ENCODE measurements around the gene EPRS1. TPM values are rescaled to one million over a fixed set of nuclear protein-coding genes. Genes with fewer than 3 reads are reported as not detected.

Gene EPRS1
- total and polyA plus RNA-seq, 7 donors: 40.5 to 118 (median 79.5) TPM

GRCh38 chr1:220056374-220056773 lies 10.1 kb upstream of the EPRS1 start:
- no peaks in the 10 kb centered on the region for H3K27me3 ChIP-seq (ENCODE audit: insufficient read depth in 3 of 3, low read length in 2 of 3)
- TF ChIP-seq CTCF (IDR thresholded peaks at IDR 0.05): no peak
- intact Hi-C loops (cut with DNase I): no loop called here

GRCh38 chr1:220045356-220046051 lies 801 bp downstream of the EPRS1 start:
- Histone ChIP-seq H3K27me3 (ENCODE audit: insufficient read depth in 3 of 3, low read length in 2 of 3) (no peaks in the 10 kb centered on the region), H3K9me3 (no peaks in the 10 kb centered on the region), H3K27ac (peak overlapping the region; percentile 84), H3K4me3 (peak overlapping the region; percentile 83), H3K36me3 (ENCODE audit: insufficient read depth in 1 of 2, low read depth in 1 of 2) (peaks cover 0 to 7% of the 10 kb centered on the region in 2 donors), H3K4me1 (peaks cover 16% of the 10 kb centered on the region)
- intact Hi-C loops (cut with DNase I): loop anchor here in 1 of 2 donors (5.0 kb wide), 1 partner anchor 47 kb away; the partner anchor contains the start of gene IARS2
- WGBS, 3 donors: 24 to 26% (median 24%) methylated on average over 17 of the region's 17 CpGs
- ATAC-seq: peak in 1 of 4 donors; percentile 36
- no peak for DNase-seq
- TF ChIP-seq CTCF (IDR thresholded peaks at IDR 0.05): no peak

More at GRCh38 chr1:220056374-220056773, 10.1 kb upstream of the EPRS1 start:
- no peak for DNase-seq
- peaks cover 0 to 48% of the 10 kb centered on the region in 2 donors for H3K36me3 ChIP-seq (ENCODE audit: insufficient read depth in 1 of 2, low read depth in 1 of 2)
- no peaks in the 10 kb centered on the region for H3K4me1 ChIP-seq
- 91 to 95% (median 93%) methylated on average over 1 of the region's 1 CpG for WGBS, 3 donors
- no peak overlapping the region for H3K27ac ChIP-seq
- ATAC-seq: no peak
- no peak overlapping the region for H3K4me3 ChIP-seq
- H3K9me3 ChIP-seq: no peaks in the 10 kb centered on the region

- DNase-seq (no peak), ATAC-seq (no peak)
- TF ChIP-seq CTCF (IDR thresholded peaks at IDR 0.05): no peak
- Histone ChIP-seq H3K4me3 (peak overlapping the region; percentile 83), H3K36me3 (ENCODE audit: insufficient read depth in 1 of 2, low read depth in 1 of 2) (peaks cover 0 to 14% of the 10 kb centered on the region in 2 donors), H3K9me3 (no peaks in the 10 kb centered on the region), H3K4me1 (peaks cover 16% of the 10 kb centered on the region), H3K27ac (peak overlapping the region; percentile 84), H3K27me3 (ENCODE audit: insufficient read depth in 3 of 3, low read length in 2 of 3) (no peaks in the 10 kb centered on the region)
- intact Hi-C loops (cut with DNase I): loop anchor here in 1 of 2 donors (5.0 kb wide), 1 partner anchor 47 kb away; the partner anchor contains the start of gene IARS2
- WGBS, 3 donors: 59 to 64% (median 59%) methylated on average over 4 of the region's 4 CpGs
Observed at GRCh38 chr1:220044678-220045355, 1.5 kb downstream of the EPRS1 start.

- 78 to 87% (median 82%) methylated on average over 2 of the region's 2 CpGs for WGBS, 3 donors
- Histone ChIP-seq H3K27me3 (ENCODE audit: insufficient read depth in 3 of 3, low read length in 2 of 3) (no peaks in the 10 kb centered on the region), H3K4me3 (no peak overlapping the region), H3K9me3 (no peaks in the 10 kb centered on the region), H3K27ac (no peak overlapping the region), H3K4me1 (peaks cover 16% of the 10 kb centered on the region), H3K36me3 (ENCODE audit: insufficient read depth in 1 of 2, low read depth in 1 of 2) (peaks cover 0 to 26% of the 10 kb centered on the region in 2 donors)
- TF ChIP-seq CTCF (IDR thresholded peaks at IDR 0.05): no peak
- intact Hi-C loops (cut with DNase I): no loop called here
- no peak for DNase-seq
- ATAC-seq: no peak
Observed at GRCh38 chr1:220043646-220044045, 2.7 kb downstream of the EPRS1 start.
